Dendritic cell treated with granulocyte-macrophage colony-stimulating factor and Interleukin-4, amounts not matched to agents 40 ng/mL and 50 ng/mL, for 4 days (primary cell): Measurements from ENCODE around the gene ABHD18.
"Not testable (repeated sequence)": the region's sequence is repeated elsewhere in the genome, so short reads cannot be mapped to it uniquely, and the experiment has no call there.

Source experiments
- H3K27ac Mint-ChIP-seq: one replicate; pipeline ENCODE4 v1.8.0; 2022; ENCODE audit warnings: mild to moderate bottlenecking, mixed read lengths
- H3K27me3 Mint-ChIP-seq: one replicate; pipeline ENCODE4 v1.8.0; 2022; ENCODE audit warnings: mild to moderate bottlenecking, mixed read lengths
- H3K36me3 Mint-ChIP-seq: one replicate; pipeline ENCODE4 v1.8.0; 2022; ENCODE audit warnings: low read depth, mixed read lengths
- H3K4me1 Mint-ChIP-seq: one replicate; pipeline ENCODE4 v1.8.0; 2022; ENCODE audit warnings: low read depth, mixed read lengths
- H3K4me3 Mint-ChIP-seq: one replicate; pipeline ENCODE4 v1.8.0; 2022; ENCODE audit warnings: mild to moderate bottlenecking, moderate library complexity, mixed read lengths
- H3K9me3 Mint-ChIP-seq: one replicate; pipeline ENCODE4 v1.8.0; 2022; ENCODE audit warnings: mixed read lengths
- intact Hi-C: fragments of 100-400 bp; cut with micrococcal nuclease; formaldehyde crosslinking; loops from one replicate; pipeline ENCODE4 v1.15.0; 2022

ABHD18 gene

DNA sequence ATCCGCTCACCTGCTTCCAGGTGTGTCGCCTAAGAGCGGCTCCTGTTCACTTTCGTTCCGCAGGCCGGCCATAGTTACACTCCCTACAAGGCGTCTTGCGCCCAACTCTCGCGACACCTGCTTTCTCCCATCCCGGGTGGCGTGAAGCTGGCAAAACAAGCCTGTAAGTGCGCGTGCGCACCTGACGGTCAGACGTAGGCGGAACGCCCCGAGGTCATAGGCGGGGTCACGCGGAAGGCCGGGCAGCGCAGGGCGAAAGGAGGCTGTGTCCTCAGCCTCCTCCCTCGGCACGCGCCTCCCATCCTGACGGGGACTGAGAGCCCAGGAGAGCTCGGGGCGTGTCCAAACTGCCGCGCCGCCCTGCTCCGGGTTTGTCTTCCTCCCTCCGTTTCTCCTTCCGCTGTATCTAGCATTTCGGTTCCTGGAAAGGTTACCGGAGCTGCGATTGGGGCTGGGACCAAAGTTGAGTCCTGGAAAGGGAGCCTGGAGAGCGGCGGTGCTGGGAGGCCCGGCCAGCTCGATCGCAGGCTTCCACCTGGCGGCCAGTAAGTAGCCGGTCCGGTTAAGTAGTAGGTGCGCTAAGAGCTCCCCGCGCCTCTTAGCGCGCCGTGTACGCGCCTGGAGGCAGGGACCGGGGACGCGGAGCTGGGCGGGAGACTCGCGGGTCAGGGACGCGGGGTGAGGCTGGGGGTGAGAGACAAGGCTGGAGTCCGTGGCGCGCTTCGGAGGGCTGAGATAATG, at the start of gene ABHD18, which contains the start of gene MFSD8:
TSS of gene ABHD18 (plus strand) at position 345 of the 741 bp plus-strand sequence. CDS start 17,550 bp downstream, outside the sequence.
TSS of gene MFSD8 (minus strand) at position 112 of the 741 bp plus-strand sequence. CDS start at position 72, 40 bp downstream.
- Mint-ChIP-seq H3K4me1 (peaks cover 19% of the 10 kb centered on the region), H3K4me3 (peak within 1 kb of the TSS; percentile 96), H3K9me3 (no peaks in the 10 kb centered on the region), H3K27ac (peak within 1 kb of the TSS; percentile 97), H3K27me3 (no peaks in the 10 kb centered on the region), H3K36me3 (peaks cover 14% of the 10 kb centered on the region)
- intact Hi-C loops = loop anchor here (1.0 to 10.0 kb wide), 5 partner anchors 85 to 340 kb away; partner anchors contain the start of genes HSPA4L, LARP1B, PGRMC2 and PLK4

DNA sequence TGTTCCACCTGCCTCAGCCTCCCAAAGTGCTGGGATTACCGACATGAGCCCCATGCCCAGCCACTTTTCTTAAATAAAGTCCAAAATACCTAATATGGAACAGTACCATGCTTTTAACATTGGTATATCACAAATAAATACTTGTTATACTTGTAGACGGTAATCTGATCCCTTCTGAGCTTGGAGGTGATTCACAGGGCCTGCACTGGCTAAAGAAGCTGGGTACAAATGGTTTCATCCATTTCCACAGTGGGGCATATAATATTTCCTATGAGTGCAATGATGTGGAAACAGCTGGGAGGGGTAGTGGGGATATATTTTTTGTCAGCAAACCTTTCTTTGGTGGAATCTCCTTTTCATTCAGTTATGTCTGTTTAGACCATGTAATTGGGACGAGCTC, 48.7 kb upstream of the ABHD18 start:
- Mint-ChIP-seq H3K36me3 (peaks cover 31% of the 10 kb centered on the region), H3K27ac (no peak overlapping the region), H3K4me3 (no peak overlapping the region), H3K4me1 (no peaks in the 10 kb centered on the region), H3K27me3 (no peaks in the 10 kb centered on the region), H3K9me3 (no peaks in the 10 kb centered on the region)
- intact Hi-C loops = no loop called here

DNA sequence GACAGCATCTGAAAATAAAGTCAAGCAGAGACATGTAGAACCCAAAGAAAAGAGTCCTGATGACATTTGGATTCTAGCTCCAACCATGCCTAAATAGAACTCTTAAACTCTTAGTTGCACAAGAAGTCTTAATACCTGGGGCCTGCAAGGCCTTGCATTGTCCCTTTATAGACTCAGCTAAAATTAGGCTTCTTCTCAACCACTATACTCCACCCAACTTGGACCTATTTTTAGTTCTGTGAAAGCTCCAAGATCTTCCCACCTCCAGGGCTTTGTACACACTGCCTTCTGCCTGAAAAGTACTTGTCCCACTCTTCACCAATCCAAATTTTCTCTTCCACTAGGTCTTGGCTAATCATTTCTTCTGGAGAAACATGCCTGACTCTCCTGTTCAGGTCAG, 48.1 kb upstream of the ABHD18 start:
- Mint-ChIP-seq H3K27ac (no peak overlapping the region), H3K4me3 (no peak overlapping the region), H3K4me1 (no peaks in the 10 kb centered on the region), H3K36me3 (peaks cover 32% of the 10 kb centered on the region), H3K9me3 (no peaks in the 10 kb centered on the region), H3K27me3 (no peaks in the 10 kb centered on the region)
- intact Hi-C loops = no loop called here

DNA sequence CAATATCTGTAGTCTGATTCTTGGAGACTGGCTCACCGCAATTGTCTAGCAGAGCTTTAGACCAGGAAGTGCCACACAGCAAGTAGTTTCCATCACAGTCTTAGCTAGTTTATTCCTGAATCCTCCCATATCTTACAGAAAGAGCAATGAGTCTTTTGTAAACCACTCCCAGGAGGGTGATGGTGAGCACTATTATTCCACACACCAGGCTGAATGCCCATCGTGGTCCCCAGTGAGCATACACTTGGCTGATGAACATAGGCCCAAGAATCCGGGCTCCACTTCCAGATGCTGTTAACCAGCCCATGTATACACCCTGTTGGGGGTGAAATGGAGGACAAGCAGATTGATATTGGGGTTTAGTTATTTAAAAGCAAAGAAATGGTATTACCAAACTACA, 44.7 kb upstream of the ABHD18 start:
- intact Hi-C loops = no loop called here

GRCh38 chr4:127922226-127922625, 43.0 kb upstream of the ABHD18 start:
- Mint-ChIP-seq H3K36me3 (peaks cover 62% of the 10 kb centered on the region), H3K4me3 (no peak overlapping the region), H3K27ac (no peak overlapping the region), H3K27me3 (no peaks in the 10 kb centered on the region), H3K4me1 (no peaks in the 10 kb centered on the region), H3K9me3 (no peaks in the 10 kb centered on the region)
- intact Hi-C loops = no loop called here

More for the DNA sequence above, 44.7 kb upstream of the ABHD18 start:
- H3K27me3 Mint-ChIP-seq = no peaks in the 10 kb centered on the region
- H3K27ac Mint-ChIP-seq = no peak overlapping the region
- H3K9me3 Mint-ChIP-seq = no peaks in the 10 kb centered on the region
- no peak overlapping the region for H3K4me3 Mint-ChIP-seq
- H3K4me1 Mint-ChIP-seq = no peaks in the 10 kb centered on the region
- peaks cover 54% of the 10 kb centered on the region for H3K36me3 Mint-ChIP-seq

GRCh38 chr4:127925720-127926119, 39.5 kb upstream of the ABHD18 start:
- H3K4me3 Mint-ChIP-seq, H3K27me3 Mint-ChIP-seq, H3K27ac Mint-ChIP-seq, intact Hi-C loops, H3K9me3 Mint-ChIP-seq, H3K4me1 Mint-ChIP-seq: not testable (repeated sequence)
- H3K36me3 Mint-ChIP-seq = peaks cover 72% of the 10 kb centered on the region

- Mint-ChIP-seq H3K4me1 (no peaks in the 10 kb centered on the region), H3K9me3 (no peaks in the 10 kb centered on the region), H3K36me3 (peaks cover 56% of the 10 kb centered on the region), H3K4me3 (no peak overlapping the region), H3K27me3 (no peaks in the 10 kb centered on the region), H3K27ac (no peak overlapping the region)
- intact Hi-C loops = no loop called here
Observed at GRCh38 chr4:127930175-127930574, 35.0 kb upstream of the ABHD18 start.

DNA sequence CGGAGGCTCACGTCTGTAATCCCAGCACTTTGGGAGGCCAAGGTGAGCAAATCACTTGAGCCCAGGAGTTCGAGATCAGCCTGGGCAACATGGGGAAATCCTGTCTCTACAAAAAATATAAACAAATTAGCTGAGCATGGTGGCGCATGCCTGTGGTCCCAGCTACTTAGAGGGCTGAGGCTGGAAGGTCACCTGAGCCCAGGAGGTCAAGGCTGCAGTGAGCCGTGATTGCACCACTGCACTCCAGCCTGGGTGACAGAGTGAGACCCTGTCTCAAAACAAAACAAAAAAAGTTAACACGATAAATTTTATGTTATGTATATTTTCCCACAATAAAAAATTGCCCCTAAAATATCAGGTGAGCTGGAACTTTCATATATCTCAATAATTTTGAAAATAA, 33.4 kb upstream of the ABHD18 start:
- H3K27me3 Mint-ChIP-seq, intact Hi-C loops, H3K4me1 Mint-ChIP-seq: not testable (repeated sequence)

GRCh38 chr4:127936974-127937373, 28.2 kb upstream of the ABHD18 start:
- Mint-ChIP-seq H3K4me1 (no peaks in the 10 kb centered on the region), H3K4me3 (no peak overlapping the region), H3K27ac (no peak overlapping the region), H3K36me3 (peaks cover 32% of the 10 kb centered on the region), H3K27me3 (no peaks in the 10 kb centered on the region), H3K9me3 (no peaks in the 10 kb centered on the region)
- intact Hi-C loops = no loop called here

More for the DNA sequence above, 33.4 kb upstream of the ABHD18 start:
- H3K27ac Mint-ChIP-seq, H3K9me3 Mint-ChIP-seq, H3K4me3 Mint-ChIP-seq: not testable (repeated sequence)
- H3K36me3 Mint-ChIP-seq = peaks cover 46% of the 10 kb centered on the region

- Mint-ChIP-seq H3K9me3 (no peaks in the 10 kb centered on the region), H3K4me1 (no peaks in the 10 kb centered on the region), H3K36me3 (peaks cover 42% of the 10 kb centered on the region), H3K27me3 (no peaks in the 10 kb centered on the region), H3K27ac (no peak overlapping the region), H3K4me3 (no peak overlapping the region)
- intact Hi-C loops = no loop called here
Observed at GRCh38 chr4:127957105-127957504, 8.1 kb upstream of the ABHD18 start.

DNA sequence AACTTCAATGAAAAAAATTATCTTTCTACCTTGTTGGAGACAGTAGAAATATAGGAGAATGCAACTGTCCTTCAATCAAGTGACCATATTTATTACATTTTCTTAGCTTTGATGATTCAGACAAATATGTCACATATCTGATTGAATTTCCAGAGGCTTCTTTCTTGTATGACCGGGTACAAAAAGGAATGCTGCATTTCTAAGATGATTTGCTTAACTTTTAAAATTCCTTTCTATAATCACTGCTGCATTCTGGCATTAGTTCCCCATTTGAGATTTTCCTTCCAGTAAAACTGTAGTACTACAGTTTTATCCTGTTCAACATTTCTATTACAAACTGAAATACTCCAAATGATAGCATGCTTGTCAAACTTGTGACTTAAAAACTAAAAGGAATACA, 5.4 kb upstream of the ABHD18 start:
- Mint-ChIP-seq H3K4me3 (no peak overlapping the region), H3K9me3 (no peaks in the 10 kb centered on the region), H3K27ac (no peak overlapping the region), H3K27me3 (no peaks in the 10 kb centered on the region), H3K36me3 (peaks cover 26% of the 10 kb centered on the region), H3K4me1 (peaks cover 14% of the 10 kb centered on the region)
- intact Hi-C loops = loop anchor here (10.0 kb wide), 1 partner anchor 335 kb away; no protein-coding TSS in a partner anchor

DNA sequence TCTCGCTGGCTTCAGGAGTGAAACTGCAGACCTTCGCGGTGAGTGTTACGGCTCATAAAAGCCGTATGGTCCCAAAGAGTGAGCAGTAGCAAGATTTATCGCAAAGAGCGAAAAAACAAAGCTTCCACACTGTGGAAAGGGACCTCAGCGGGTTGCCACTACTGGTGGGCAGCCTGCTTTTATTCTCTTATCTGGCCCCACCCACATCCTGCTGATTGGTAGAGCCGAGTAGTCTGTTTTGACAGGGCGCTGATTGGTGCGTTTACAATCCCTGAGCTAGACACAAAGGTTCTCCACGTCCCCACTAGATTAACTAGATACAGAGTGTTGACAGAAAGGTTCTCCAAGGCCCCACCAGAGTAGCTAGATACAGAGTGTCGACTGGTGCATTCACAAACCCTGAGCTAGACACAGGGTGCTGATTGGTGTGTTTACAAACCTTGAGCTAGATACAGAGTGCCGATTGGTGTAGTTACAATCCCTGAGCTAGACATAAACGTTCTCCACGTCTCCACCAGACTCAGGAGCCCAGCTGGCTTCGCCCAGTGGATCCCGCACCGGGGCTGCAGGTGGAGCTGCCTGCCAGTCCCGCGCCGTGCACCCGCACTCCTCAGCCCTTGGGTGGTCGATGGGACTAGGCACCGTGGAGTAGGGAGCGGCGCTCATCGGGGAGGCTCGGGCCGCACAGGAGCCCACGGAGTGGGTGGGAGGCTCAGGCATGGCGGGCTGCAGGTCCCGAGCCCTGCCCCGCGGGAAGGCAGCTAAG, 1.4 kb upstream of the ABHD18 start:
- Mint-ChIP-seq H3K4me3 (peak overlapping the region; percentile 96), H3K4me1 (peaks cover 19% of the 10 kb centered on the region), H3K36me3 (peaks cover 14% of the 10 kb centered on the region), H3K27ac (peak overlapping the region; percentile 97)
- intact Hi-C loops = loop anchor here (2.0 to 10.0 kb wide), 2 partner anchors 323 to 339 kb away; partner anchors contain the start of gene PGRMC2
- H3K27me3 Mint-ChIP-seq, H3K9me3 Mint-ChIP-seq: not testable (repeated sequence)

- Mint-ChIP-seq H3K27ac (peak overlapping the region; percentile 97), H3K4me1 (peaks cover 19% of the 10 kb centered on the region), H3K36me3 (peaks cover 14% of the 10 kb centered on the region), H3K4me3 (peak overlapping the region; percentile 96)
- H3K27me3 Mint-ChIP-seq, H3K9me3 Mint-ChIP-seq: not testable (repeated sequence)
- intact Hi-C loops = loop anchor here (1.0 to 10.0 kb wide), 5 partner anchors 84 to 340 kb away; partner anchors contain the start of genes HSPA4L, LARP1B, PGRMC2 and PLK4
Observed at GRCh38 chr4:127964426-127965061, 662 bp upstream of the ABHD18 start.

DNA sequence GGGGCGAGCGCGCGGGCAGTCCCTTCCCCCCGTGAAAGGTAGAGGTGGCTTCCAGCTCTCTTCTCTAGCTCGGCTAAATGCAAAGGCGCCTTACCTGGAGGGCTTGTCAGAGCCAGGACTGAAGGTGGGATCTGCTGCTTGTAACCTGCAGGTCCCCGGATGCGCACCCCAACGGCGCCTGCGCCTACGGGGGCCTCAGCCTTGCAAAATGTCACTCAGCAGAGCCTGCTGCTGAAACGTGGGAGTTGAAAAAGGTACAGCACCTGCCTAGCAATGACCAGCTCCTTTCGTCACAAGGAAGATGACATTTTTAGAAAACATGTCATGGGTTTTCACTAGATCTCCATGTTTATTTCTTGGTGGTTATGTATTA, 583 bp downstream of the ABHD18 start:
- Mint-ChIP-seq H3K4me3 (peak overlapping the region; percentile 96), H3K36me3 (peaks cover 14% of the 10 kb centered on the region), H3K9me3 (no peaks in the 10 kb centered on the region), H3K27ac (peak overlapping the region; percentile 97), H3K27me3 (no peaks in the 10 kb centered on the region), H3K4me1 (peaks cover 19% of the 10 kb centered on the region)
- intact Hi-C loops = loop anchor here (1.0 to 10.0 kb wide), 5 partner anchors 85 to 341 kb away; partner anchors contain the start of genes HSPA4L, LARP1B, PGRMC2 and PLK4
